TTC549 (cell line): Measurements from ENCODE around the gene PRDM11.

ENCODE experiments used
- FAIRE-seq: peaks from 2 replicates; lab custom pipeline; 2012; peaks lifted over from hg19 to GRCh38; lab: Jason Lieb, UNC

Gene PRDM11

GRCh38 chr11:45266676-45267020 is 120.2 kb downstream of the PRDM11 start:
- no peak for FAIRE-seq

- FAIRE-seq: no peak
Measured at GRCh38 chr11:45267052-45267451, 120.6 kb downstream of the PRDM11 start.

- FAIRE-seq: no peak
Measured at GRCh38 chr11:45267652-45268299, 121.3 kb downstream of the PRDM11 start.

- no peak for FAIRE-seq
Measured at GRCh38 chr11:45269678-45270077, 123.2 kb downstream of the PRDM11 start.

- FAIRE-seq: no peak
Measured at GRCh38 chr11:45270946-45271716, 124.7 kb downstream of the PRDM11 start.

GRCh38 chr11:45272701-45273100 is 126.3 kb downstream of the PRDM11 start:
- no peak for FAIRE-seq

GRCh38 chr11:45273509-45273908 is 127.1 kb downstream of the PRDM11 start:
- FAIRE-seq: no peak

- no peak for FAIRE-seq
Measured at GRCh38 chr11:45274206-45274605, 127.8 kb downstream of the PRDM11 start.

- FAIRE-seq: no peak
Measured at GRCh38 chr11:45275828-45276227, 129.4 kb downstream of the PRDM11 start.

GRCh38 chr11:45278714-45279113 is 132.3 kb downstream of the PRDM11 start:
- no peak for FAIRE-seq

- no peak for FAIRE-seq
Measured at GRCh38 chr11:45279645-45280044, 133.2 kb downstream of the PRDM11 start.

GRCh38 chr11:45280449-45280848 is 134.0 kb downstream of the PRDM11 start:
- no peak for FAIRE-seq

- no peak for FAIRE-seq
Measured at GRCh38 chr11:45282081-45282480, 135.6 kb downstream of the PRDM11 start.
